C4-2B (cell line): ENCODE data around the gene PGS1.

Experiments
- H3K27ac ChIP-seq: fragments of 450-650 bp; 2 replicates; pipeline ENCODE4 v1.5.1; 2017
- CTCF ChIP-seq: fragments of 450-650 bp; conservative IDR thresholded peaks from 2 replicates; pipeline ENCODE4 v1.5.1; 2017; ENCODE audit warnings: mild to moderate bottlenecking
- ZFX ChIP-seq: fragments of 450-650 bp; IDR thresholded peaks from 2 replicates; pipeline ENCODE4 v1.6.1; 2017

Gene PGS1

GRCh38 chr17:78368348-78368747 lies 10.1 kb upstream of the PGS1 start:
- H3K27ac ChIP-seq: no peak overlapping the region

GRCh38 chr17:78368854-78369495 lies 9.5 kb upstream of the PGS1 start:
- TF ChIP-seq CTCF: no peak
- no peak for TF ChIP-seq ZFX
- H3K27ac ChIP-seq: no peak overlapping the region

More at GRCh38 chr17:78368348-78368747, 10.1 kb upstream of the PGS1 start:
- TF ChIP-seq CTCF: no peak
- TF ChIP-seq ZFX: no peak

GRCh38 chr17:78369791-78370381 lies 8.6 kb upstream of the PGS1 start:
- no peak for TF ChIP-seq ZFX
- H3K27ac ChIP-seq: no peak overlapping the region

- no peak overlapping the region for H3K27ac ChIP-seq
- no peak for TF ChIP-seq CTCF
- no peak for TF ChIP-seq ZFX
These were observed 7.4 kb upstream of the PGS1 start for GRCh38 chr17:78371056-78371455.

- TF ChIP-seq CTCF (no peak), ZFX (no peak)
- no peak overlapping the region for H3K27ac ChIP-seq
These were observed 5.6 kb upstream of the PGS1 start for GRCh38 chr17:78372841-78373240.

- H3K27ac ChIP-seq: no peak overlapping the region
- TF ChIP-seq ZFX (no peak), CTCF (no peak)
These were observed 4.3 kb upstream of the PGS1 start for GRCh38 chr17:78374189-78374588.

GRCh38 chr17:78374631-78375274 lies 3.7 kb upstream of the PGS1 start:
- TF ChIP-seq CTCF (no peak), ZFX (no peak)
- no peak overlapping the region for H3K27ac ChIP-seq
